ENCODE results near the gene MYPOP. TPM values are rescaled to one million over a fixed set of nuclear protein-coding genes. Genes with fewer than 3 reads are reported as not detected.

The MYPOP gene
- total and polyA plus RNA-seq, 10 of the 15 experiments (the other 5 are each of a cell fraction or from before 2014, with no cell fraction given), result 0.47 to 9.4 (median 1.4) TPM

DNA sequence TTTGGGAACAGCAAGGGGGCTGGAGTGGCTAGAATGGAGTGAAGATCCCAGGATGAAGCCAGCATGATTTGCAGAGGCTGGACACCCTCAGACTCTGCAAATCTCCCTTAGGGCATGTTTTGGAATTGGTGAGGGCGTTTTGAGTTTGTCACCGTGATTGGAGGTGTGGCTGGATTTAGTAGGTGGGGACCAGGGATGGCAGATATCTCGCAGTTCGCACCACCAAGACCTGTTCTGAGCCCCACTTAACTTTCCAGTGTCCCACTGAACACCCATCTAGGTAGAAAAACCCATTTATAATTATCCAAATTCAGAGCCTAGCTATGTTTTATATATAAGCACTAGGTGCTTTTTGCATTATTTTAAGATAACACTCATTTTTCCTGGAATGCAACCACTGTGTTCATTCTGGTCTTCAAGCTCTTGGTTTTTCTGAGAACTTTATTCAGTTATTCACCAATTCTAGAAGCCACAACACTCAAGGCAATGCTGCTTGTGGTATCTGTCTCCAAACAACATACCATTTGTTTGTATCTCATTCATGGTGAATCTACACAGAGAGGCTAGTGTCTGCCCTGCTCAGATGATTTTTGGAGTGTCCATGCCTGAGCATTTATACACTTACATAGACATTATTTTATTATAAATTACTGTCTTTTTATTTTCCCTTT lies 15.1 kb upstream of the MYPOP start (continued):
- TF ChIP-seq, protein P1, sequence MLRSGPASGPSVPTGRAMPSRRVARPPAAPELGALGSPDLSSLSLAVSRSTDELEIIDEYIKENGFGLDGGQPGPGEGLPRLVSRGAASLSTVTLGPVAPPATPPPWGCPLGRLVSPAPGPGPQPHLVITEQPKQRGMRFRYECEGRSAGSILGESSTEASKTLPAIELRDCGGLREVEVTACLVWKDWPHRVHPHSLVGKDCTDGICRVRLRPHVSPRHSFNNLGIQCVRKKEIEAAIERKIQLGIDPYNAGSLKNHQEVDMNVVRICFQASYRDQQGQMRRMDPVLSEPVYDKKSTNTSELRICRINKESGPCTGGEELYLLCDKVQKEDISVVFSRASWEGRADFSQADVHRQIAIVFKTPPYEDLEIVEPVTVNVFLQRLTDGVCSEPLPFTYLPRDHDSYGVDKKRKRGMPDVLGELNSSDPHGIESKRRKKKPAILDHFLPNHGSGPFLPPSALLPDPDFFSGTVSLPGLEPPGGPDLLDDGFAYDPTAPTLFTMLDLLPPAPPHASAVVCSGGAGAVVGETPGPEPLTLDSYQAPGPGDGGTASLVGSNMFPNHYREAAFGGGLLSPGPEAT (IDR thresholded peaks at IDR 0.05; ENCODE audit: low read depth), result no peak
- no peak for TF ChIP-seq ZSCAN29 (IDR thresholded peaks at IDR 0.05)
- no peak for TF ChIP-seq STAT3 (IDR thresholded peaks at IDR 0.05; ENCODE audit: low read depth, low read length)
- TF ChIP-seq NBN (IDR thresholded peaks at IDR 0.05), result no peak
- no peak for TF ChIP-seq ZNF207 (IDR thresholded peaks at IDR 0.05; ENCODE audit: borderline replicate concordance)
- TF ChIP-seq EGR1 (IDR thresholded peaks at IDR 0.05; ENCODE audit: borderline replicate concordance in 1 of 2, low read depth in 2 of 2, low read length in 2 of 2), result no peak
- TF ChIP-seq, protein P2, sequence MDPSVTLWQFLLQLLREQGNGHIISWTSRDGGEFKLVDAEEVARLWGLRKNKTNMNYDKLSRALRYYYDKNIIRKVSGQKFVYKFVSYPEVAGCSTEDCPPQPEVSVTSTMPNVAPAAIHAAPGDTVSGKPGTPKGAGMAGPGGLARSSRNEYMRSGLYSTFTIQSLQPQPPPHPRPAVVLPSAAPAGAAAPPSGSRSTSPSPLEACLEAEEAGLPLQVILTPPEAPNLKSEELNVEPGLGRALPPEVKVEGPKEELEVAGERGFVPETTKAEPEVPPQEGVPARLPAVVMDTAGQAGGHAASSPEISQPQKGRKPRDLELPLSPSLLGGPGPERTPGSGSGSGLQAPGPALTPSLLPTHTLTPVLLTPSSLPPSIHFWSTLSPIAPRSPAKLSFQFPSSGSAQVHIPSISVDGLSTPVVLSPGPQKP (IDR thresholded peaks at IDR 0.05; ENCODE audit: low read depth, low read length), result no peak
- no peak for TF ChIP-seq ZNF384 (IDR thresholded peaks at IDR 0.05; ENCODE audit: borderline replicate concordance, low read depth, low read length)
- TF ChIP-seq, protein P3, sequence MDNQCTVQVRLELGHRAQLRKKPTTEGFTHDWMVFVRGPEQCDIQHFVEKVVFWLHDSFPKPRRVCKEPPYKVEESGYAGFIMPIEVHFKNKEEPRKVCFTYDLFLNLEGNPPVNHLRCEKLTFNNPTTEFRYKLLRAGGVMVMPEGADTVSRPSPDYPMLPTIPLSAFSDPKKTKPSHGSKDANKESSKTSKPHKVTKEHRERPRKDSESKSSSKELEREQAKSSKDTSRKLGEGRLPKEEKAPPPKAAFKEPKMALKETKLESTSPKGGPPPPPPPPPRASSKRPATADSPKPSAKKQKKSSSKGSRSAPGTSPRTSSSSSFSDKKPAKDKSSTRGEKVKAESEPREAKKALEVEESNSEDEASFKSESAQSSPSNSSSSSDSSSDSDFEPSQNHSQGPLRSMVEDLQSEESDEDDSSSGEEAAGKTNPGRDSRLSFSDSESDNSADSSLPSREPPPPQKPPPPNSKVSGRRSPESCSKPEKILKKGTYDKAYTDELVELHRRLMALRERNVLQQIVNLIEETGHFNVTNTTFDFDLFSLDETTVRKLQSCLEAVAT (IDR thresholded peaks at IDR 0.05), result no peak
- no peak for TF ChIP-seq MXI1 (IDR thresholded peaks at IDR 0.05; ENCODE audit: low read depth, low read length)
- TF ChIP-seq TARDBP (IDR thresholded peaks at IDR 0.05; ENCODE audit: borderline replicate concordance), result no peak

Measured in GM12878 (cell line).